Stimulated activated CD4-positive, alpha-beta T cell treated with anti-CD3 and anti-CD28 coated beads, TNF-alpha, amount 100 ng/mL, for 24 hours (primary cell): ENCODE data around the gene PRR7.

ENCODE experiments used
- DNase-seq, 3 experiments: peaks; one replicate each; pipeline ENCODE4 v3.0.0-alpha.2; 2020; ENCODE audit warnings: low read depth in 3 of 3

Gene PRR7

GRCh38 chr5:177450667-177451424 lies 4.2 kb downstream of the PRR7 start:
- DNase-seq, result no peak

- no peak for DNase-seq
These were observed 6.3 kb downstream of the PRR7 start for GRCh38 chr5:177452688-177453638.

GRCh38 chr5:177453852-177454396 lies 7.3 kb downstream of the PRR7 start:
- no peak for DNase-seq

- peak; percentile 86 to 93 (median 88) for DNase-seq
These were observed 7.9 kb downstream of the PRR7 start for GRCh38 chr5:177454397-177455035.

- DNase-seq, result peak; percentile 81 to 93 (median 90)
These were observed 8.5 kb downstream of the PRR7 start for GRCh38 chr5:177455036-177455660.

GRCh38 chr5:177455661-177456590 lies 9.3 kb downstream of the PRR7 start:
- DNase-seq, result peak; percentile 91 to 97 (median 95)

GRCh38 chr5:177456591-177456964 lies 10.0 kb downstream of the PRR7 start:
- DNase-seq, result no peak

GRCh38 chr5:177456976-177457851 lies 10.6 kb downstream of the PRR7 start:
- DNase-seq, result no peak

GRCh38 chr5:177457852-177458681 lies 11.5 kb downstream of the PRR7 start:
- no peak for DNase-seq

- DNase-seq, result no peak
These were observed 12.3 kb downstream of the PRR7 start for GRCh38 chr5:177458912-177459350.

- DNase-seq, result no peak
These were observed 12.7 kb downstream of the PRR7 start for GRCh38 chr5:177459357-177459756.

GRCh38 chr5:177459819-177460628 lies 13.4 kb downstream of the PRR7 start:
- no peak for DNase-seq

- no peak for DNase-seq
These were observed 15.5 kb downstream of the PRR7 start for GRCh38 chr5:177462021-177462670.

- DNase-seq, result no peak
These were observed 18.4 kb downstream of the PRR7 start for GRCh38 chr5:177465044-177465443.

- no peak for DNase-seq
These were observed 20.2 kb downstream of the PRR7 start for GRCh38 chr5:177466861-177467260.

GRCh38 chr5:177467436-177467835 lies 20.8 kb downstream of the PRR7 start:
- no peak for DNase-seq

GRCh38 chr5:177468329-177468684 lies 21.7 kb downstream of the PRR7 start:
- DNase-seq, result no peak
